ENCODE data around the gene RCAN2. TPM values are rescaled to one million over a fixed set of nuclear protein-coding genes. Genes with fewer than 3 reads are reported as not detected.
A peak's percentile ranks its signal among the peaks of the same experiment; 100 is the strongest.

RCAN2 gene
- total and polyA plus RNA-seq, 2 experiments from 2014 or later: 6.0 to 9.3 TPM

DNA sequence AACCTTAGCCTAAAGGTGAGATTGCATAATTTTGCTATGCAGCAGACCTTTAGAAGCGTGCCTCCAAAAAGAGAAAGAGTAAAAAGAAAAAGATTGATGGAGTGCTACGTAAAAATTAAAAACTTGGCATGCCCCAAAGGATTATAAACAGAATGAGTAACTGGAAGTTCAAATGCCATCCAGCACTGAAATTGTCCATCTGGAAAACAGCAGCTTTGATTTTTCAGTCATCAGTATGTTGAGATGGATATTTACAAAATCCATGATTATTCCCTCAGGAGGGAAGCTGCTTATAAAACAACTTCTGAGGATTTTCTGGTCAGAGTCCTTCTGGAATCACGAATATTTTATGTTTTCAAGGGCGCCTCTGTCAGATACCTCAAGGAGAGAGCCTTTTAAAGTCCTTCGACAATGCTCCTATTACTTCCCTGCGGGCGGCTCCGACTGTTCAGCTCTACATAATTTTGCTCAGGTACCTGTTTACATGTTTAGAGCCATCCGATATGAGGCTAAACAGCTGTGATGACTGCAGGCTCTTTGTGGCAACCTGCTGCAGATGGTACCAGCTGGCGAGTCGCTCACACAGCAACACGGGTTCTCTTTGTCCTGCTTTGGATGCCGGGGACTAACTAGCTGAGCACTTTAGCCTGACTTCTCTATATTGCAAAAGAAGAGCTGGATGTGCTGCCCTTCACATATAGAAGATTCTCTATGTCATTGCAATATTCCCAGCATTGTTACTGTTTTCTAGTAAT lies 83.3 kb downstream of the RCAN2 start (continued):
- TF ChIP-seq, protein P1, sequence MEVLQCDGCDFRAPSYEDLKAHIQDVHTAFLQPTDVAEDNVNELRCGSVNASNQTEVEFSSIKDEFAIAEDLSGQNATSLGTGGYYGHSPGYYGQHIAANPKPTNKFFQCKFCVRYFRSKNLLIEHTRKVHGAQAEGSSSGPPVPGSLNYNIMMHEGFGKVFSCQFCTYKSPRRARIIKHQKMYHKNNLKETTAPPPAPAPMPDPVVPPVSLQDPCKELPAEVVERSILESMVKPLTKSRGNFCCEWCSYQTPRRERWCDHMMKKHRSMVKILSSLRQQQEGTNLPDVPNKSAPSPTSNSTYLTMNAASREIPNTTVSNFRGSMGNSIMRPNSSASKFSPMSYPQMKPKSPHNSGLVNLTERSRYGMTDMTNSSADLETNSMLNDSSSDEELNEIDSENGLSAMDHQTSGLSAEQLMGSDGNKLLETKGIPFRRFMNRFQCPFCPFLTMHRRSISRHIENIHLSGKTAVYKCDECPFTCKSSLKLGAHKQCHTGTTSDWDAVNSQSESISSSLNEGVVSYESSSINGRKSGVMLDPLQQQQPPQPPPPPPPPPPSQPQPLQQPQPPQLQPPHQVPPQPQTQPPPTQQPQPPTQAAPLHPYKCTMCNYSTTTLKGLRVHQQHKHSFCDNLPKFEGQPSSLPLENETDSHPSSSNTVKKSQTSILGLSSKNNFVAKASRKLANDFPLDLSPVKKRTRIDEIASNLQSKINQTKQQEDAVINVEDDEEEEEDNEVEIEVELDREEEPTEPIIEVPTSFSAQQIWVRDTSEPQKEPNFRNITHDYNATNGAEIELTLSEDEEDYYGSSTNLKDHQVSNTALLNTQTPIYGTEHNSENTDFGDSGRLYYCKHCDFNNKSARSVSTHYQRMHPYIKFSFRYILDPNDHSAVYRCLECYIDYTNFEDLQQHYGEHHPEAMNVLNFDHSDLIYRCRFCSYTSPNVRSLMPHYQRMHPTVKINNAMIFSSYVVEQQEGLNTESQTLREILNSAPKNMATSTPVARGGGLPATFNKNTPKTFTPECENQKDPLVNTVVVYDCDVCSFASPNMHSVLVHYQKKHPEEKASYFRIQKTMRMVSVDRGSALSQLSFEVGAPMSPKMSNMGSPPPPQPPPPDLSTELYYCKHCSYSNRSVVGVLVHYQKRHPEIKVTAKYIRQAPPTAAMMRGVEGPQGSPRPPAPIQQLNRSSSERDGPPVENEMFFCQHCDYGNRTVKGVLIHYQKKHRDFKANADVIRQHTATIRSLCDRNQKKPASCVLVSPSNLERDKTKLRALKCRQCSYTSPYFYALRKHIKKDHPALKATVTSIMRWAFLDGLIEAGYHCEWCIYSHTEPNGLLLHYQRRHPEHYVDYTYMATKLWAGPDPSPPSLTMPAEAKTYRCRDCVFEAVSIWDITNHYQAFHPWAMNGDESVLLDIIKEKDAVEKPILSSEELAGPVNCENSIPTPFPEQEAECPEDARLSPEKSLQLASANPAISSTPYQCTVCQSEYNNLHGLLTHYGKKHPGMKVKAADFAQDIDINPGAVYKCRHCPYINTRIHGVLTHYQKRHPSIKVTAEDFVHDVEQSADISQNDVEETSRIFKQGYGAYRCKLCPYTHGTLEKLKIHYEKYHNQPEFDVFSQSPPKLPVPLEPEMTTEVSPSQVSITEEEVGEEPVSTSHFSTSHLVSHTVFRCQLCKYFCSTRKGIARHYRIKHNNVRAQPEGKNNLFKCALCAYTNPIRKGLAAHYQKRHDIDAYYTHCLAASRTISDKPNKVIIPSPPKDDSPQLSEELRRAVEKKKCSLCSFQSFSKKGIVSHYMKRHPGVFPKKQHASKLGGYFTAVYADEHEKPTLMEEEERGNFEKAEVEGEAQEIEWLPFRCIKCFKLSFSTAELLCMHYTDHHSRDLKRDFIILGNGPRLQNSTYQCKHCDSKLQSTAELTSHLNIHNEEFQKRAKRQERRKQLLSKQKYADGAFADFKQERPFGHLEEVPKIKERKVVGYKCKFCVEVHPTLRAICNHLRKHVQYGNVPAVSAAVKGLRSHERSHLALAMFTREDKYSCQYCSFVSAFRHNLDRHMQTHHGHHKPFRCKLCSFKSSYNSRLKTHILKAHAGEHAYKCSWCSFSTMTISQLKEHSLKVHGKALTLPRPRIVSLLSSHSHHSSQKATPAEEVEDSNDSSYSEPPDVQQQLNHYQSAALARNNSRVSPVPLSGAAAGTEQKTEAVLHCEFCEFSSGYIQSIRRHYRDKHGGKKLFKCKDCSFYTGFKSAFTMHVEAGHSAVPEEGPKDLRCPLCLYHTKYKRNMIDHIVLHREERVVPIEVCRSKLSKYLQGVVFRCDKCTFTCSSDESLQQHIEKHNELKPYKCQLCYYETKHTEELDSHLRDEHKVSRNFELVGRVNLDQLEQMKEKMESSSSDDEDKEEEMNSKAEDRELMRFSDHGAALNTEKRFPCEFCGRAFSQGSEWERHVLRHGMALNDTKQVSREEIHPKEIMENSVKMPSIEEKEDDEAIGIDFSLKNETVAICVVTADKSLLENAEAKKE (CRISPR knock-in tag; IDR thresholded peaks at IDR 0.05): no peak
- TF ChIP-seq EZH2phosphoT487 (IDR thresholded peaks at IDR 0.05; ENCODE audit: unreplicated experiment) (no peak), JUNB (IDR thresholded peaks at IDR 0.05; ENCODE audit: unreplicated experiment) (no peak), ETS1 (IDR thresholded peaks at IDR 0.05) (no peak)

DNA sequence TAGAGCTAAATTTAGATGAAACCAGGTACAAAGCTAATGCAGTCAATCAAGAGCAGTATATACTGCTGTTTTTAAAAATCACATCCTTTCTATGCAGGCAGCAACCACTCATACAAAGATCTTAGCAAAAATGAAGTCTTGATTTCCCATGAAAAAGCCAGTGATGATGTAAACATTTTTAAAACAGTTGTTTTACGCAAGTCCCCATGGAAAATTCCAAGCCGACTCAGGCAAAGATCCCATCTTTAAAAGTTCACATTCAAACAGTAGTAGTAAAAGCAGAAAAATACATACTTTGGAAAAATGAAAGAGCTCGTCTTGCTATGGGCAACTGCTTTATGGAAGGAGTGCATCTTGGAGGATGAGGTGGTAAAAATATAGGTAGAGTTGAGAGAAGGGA lies 84.0 kb downstream of the RCAN2 start:
- no peak for ATAC-seq
- no peaks in the 10 kb centered on the region for H4K20me1 ChIP-seq (replicated peaks; ENCODE audit: insufficient read depth)
- Mint-ChIP-seq H3K9me3 (no peaks in the 10 kb centered on the region), H3K4me1 (no peaks in the 10 kb centered on the region), H3K27me3 (ENCODE audit: insufficient read depth, low read depth, poor library complexity) (no peaks in the 10 kb centered on the region), H3K4me3 (no peak overlapping the region), H3K27ac (0 out of 2 replicates have a peak overlapping the region, but pooled peaks have one; percentile 2), H3K36me3 (ENCODE audit: low read depth) (no peaks in the 10 kb centered on the region)
- H3K4me3 ChIP-seq: no peak overlapping the region
- no peaks in the 10 kb centered on the region for H3K79me2 ChIP-seq (replicated peaks; ENCODE audit: insufficient read depth)
- H3F3A ChIP-seq (replicated peaks; ENCODE audit: low read depth): no peaks in the 10 kb centered on the region
- H3K4me2 ChIP-seq: no peak overlapping the region
- H3K27ac ChIP-seq (ENCODE audit: low read depth): no peak overlapping the region
- H3K36me3 ChIP-seq (ENCODE audit: insufficient read depth): no peaks in the 10 kb centered on the region
- H2AFZ ChIP-seq: no peak overlapping the region
- H3K4me1 ChIP-seq (ENCODE audit: insufficient read depth): no peaks in the 10 kb centered on the region
- H3K27me3 ChIP-seq (ENCODE audit: insufficient read depth): no peaks in the 10 kb centered on the region
- H3K9me2 ChIP-seq (ENCODE audit: insufficient read depth): no peaks in the 10 kb centered on the region
- no peak for DNase-seq (ENCODE audit: low spot score)
- no peak for TF ChIP-seq CREB1 (CRISPR knock-in tag; IDR thresholded peaks at IDR 0.05; ENCODE audit: low read depth)
- TF ChIP-seq POLR2AphosphoS5 (IDR thresholded peaks at IDR 0.05; ENCODE audit: low read depth): no peak
- TF ChIP-seq JUNB (IDR thresholded peaks at IDR 0.05; ENCODE audit: unreplicated experiment): no peak
- TF ChIP-seq STAT1 (IDR thresholded peaks at IDR 0.05; ENCODE audit: unreplicated experiment): no peak
- TF ChIP-seq ZNF114 (CRISPR knock-in tag; IDR thresholded peaks at IDR 0.05): no peak
- no peak for TF ChIP-seq REST (IDR thresholded peaks at IDR 0.05; ENCODE audit: unreplicated experiment)
- TF ChIP-seq EZH2 (IDR thresholded peaks at IDR 0.05; ENCODE audit: low read depth, unreplicated experiment): no peak
